ENCODE results near the gene ELL.

GRCh38 chr19:18495204-18495911 is 26.5 kb downstream of the ELL start:
- TF ChIP-seq ATF2 (CRISPR knock-in tag; IDR thresholded peaks at IDR 0.05; ENCODE audit: borderline replicate concordance, low read depth) (no peak), JUN (CRISPR knock-in tag; IDR thresholded peaks at IDR 0.05) (no peak), NR2C2 (CRISPR knock-in tag; IDR thresholded peaks at IDR 0.05) (no peak), ZMAT4 (CRISPR knock-in tag; IDR thresholded peaks at IDR 0.05) (no peak), CTCF (IDR thresholded peaks at IDR 0.05) (no peak), USF1 (CRISPR knock-in tag; IDR thresholded peaks at IDR 0.05) (no peak), ATF3 (CRISPR knock-in tag; conservative IDR thresholded peaks at IDR 0.05) (no peak), FOXJ3 (CRISPR knock-in tag; IDR thresholded peaks at IDR 0.05; ENCODE audit: borderline replicate concordance) (no peak), ELF4 (CRISPR knock-in tag; IDR thresholded peaks at IDR 0.05; ENCODE audit: low read depth) (no peak)
